Measurements from ENCODE around the gene MMP23B. TPM values are rescaled to one million over a fixed set of nuclear protein-coding genes. Genes with fewer than 3 reads are reported as not detected.
"Not testable (repeated sequence)": the region's sequence is repeated elsewhere in the genome, so short reads cannot be mapped to it uniquely, and the experiment has no call there.

Gene MMP23B
- total RNA-seq, 1 experiment from 2014 or later, result 2.7 TPM

- H3K36me3 ChIP-seq; H3K9me3 ChIP-seq (replicated peaks); H3K27ac ChIP-seq; DNase-seq; H3K4me1 ChIP-seq; H3K4me3 ChIP-seq; H3K27me3 ChIP-seq: not testable (repeated sequence)
These were observed 42.8 kb downstream of the MMP23B start for GRCh38 chr1:1674806-1675205.

- not testable (repeated sequence) for H3K27ac ChIP-seq; H3K27me3 ChIP-seq; H3K4me3 ChIP-seq; H3K36me3 ChIP-seq; DNase-seq; H3K9me3 ChIP-seq (replicated peaks); H3K4me1 ChIP-seq
These were observed 43.2 kb downstream of the MMP23B start for GRCh38 chr1:1675218-1675617.

- not testable (repeated sequence) for H3K27ac ChIP-seq; H3K36me3 ChIP-seq; DNase-seq; H3K9me3 ChIP-seq (replicated peaks); H3K4me3 ChIP-seq; H3K4me1 ChIP-seq; H3K27me3 ChIP-seq
These were observed 44.1 kb downstream of the MMP23B start for GRCh38 chr1:1676087-1676486.

- Histone ChIP-seq H3K36me3 (no peaks in the 10 kb centered on the region), H3K9me3 (replicated peaks) (no peaks in the 10 kb centered on the region), H3K4me1 (no peaks in the 10 kb centered on the region), H3K4me3 (no peak overlapping the region), H3K27me3 (no peaks in the 10 kb centered on the region), H3K27ac (no peak overlapping the region)
- no peak for DNase-seq
These were observed 46.0 kb downstream of the MMP23B start for GRCh38 chr1:1677718-1678580.

GRCh38 chr1:1678581-1679380 lies 46.8 kb downstream of the MMP23B start:
- Histone ChIP-seq H3K36me3 (0 out of 2 replicates have a peak, but pooled peaks cover 2% of the 10 kb centered on the region), H3K27ac (no peak overlapping the region), H3K27me3 (no peaks in the 10 kb centered on the region), H3K4me3 (no peak overlapping the region), H3K9me3 (replicated peaks) (no peaks in the 10 kb centered on the region), H3K4me1 (no peaks in the 10 kb centered on the region)
- DNase-seq, result peak in 1 of 2 experiments; percentile 26

GRCh38 chr1:1680031-1680911 lies 48.3 kb downstream of the MMP23B start:
- Histone ChIP-seq H3K27me3 (no peaks in the 10 kb centered on the region), H3K9me3 (replicated peaks) (no peaks in the 10 kb centered on the region), H3K4me1 (no peaks in the 10 kb centered on the region), H3K36me3 (0 out of 2 replicates have a peak, but pooled peaks cover 2% of the 10 kb centered on the region), H3K27ac (no peak overlapping the region), H3K4me3 (no peak overlapping the region)
- DNase-seq, result no peak

- H3K27me3 ChIP-seq, result no peaks in the 10 kb centered on the region
- no peak for DNase-seq
These were observed 48.9 kb downstream of the MMP23B start for GRCh38 chr1:1680912-1681273.

GRCh38 chr1:1683104-1683905 lies 51.3 kb downstream of the MMP23B start:
- no peak overlapping the region for H3K4me3 ChIP-seq
- no peaks in the 10 kb centered on the region for H3K9me3 ChIP-seq (replicated peaks)
- H3K36me3 ChIP-seq, result 0 out of 2 replicates have a peak, but pooled peaks cover 2% of the 10 kb centered on the region
- H3K27ac ChIP-seq, result no peak overlapping the region
- H3K4me1 ChIP-seq, result no peaks in the 10 kb centered on the region
- DNase-seq, result no peak
- H3K27me3 ChIP-seq, result no peaks in the 10 kb centered on the region

More at GRCh38 chr1:1680912-1681273, 48.9 kb downstream of the MMP23B start:
- Histone ChIP-seq H3K4me3 (no peak overlapping the region), H3K36me3 (0 out of 2 replicates have a peak, but pooled peaks cover 2% of the 10 kb centered on the region), H3K9me3 (replicated peaks) (no peaks in the 10 kb centered on the region), H3K4me1 (no peaks in the 10 kb centered on the region), H3K27ac (no peak overlapping the region)

Other genes starting within 250 kb of the MMP23B start
- gene CCNL2, start 232.8 kb upstream of the MMP23B start, total RNA-seq (2014; rRNA removed; shearing (Covaris generic)), result 124 and 196 TPM in 2 replicates
- 229 and 236 TPM in 2 replicates for gene MRPL20, start 224.9 kb upstream of the MMP23B start, total RNA-seq (2014; rRNA removed; shearing (Covaris generic))
- gene ANKRD65, start 210.9 kb upstream of the MMP23B start, total RNA-seq (2014; rRNA removed; shearing (Covaris generic)), result 6.1 and 6.2 TPM in 2 replicates
- 0.58 and 3.3 TPM in 2 replicates for gene VWA1, start 196.5 kb upstream of the MMP23B start, total RNA-seq (2014; rRNA removed; shearing (Covaris generic))
- gene ATAD3C, start 182.5 kb upstream of the MMP23B start, total RNA-seq (2014; rRNA removed; shearing (Covaris generic)), result 0.20 TPM in 1 of 2 replicates, not detected in the other
- 53.1 and 55.5 TPM in 2 replicates for gene ATAD3B, start 160.4 kb upstream of the MMP23B start, total RNA-seq (2014; rRNA removed; shearing (Covaris generic))
- gene ATAD3A, start 120.0 kb upstream of the MMP23B start, total RNA-seq (2014; rRNA removed; shearing (Covaris generic)), result 72.6 and 74.7 TPM in 2 replicates
- gene TMEM240, start 91.5 kb upstream of the MMP23B start, total RNA-seq (2014; rRNA removed; shearing (Covaris generic)), result 1.5 and 1.9 TPM in 2 replicates
- gene SSU72, start 57.3 kb upstream of the MMP23B start, total RNA-seq (2014; rRNA removed; shearing (Covaris generic)), result 258 and 267 TPM in 2 replicates
- gene FNDC10, start 32.0 kb upstream of the MMP23B start, total RNA-seq (2014; rRNA removed; shearing (Covaris generic)), result 1.5 and 1.9 TPM in 2 replicates
- gene MIB2, start 16.7 kb upstream of the MMP23B start, total RNA-seq (2014; rRNA removed; shearing (Covaris generic)), result 37.2 and 49.6 TPM in 2 replicates
- 28.0 and 32.6 TPM in 2 replicates for gene CDK11B, start 26.8 kb downstream of the MMP23B start, total RNA-seq (2014; rRNA removed; shearing (Covaris generic))
- gene SLC35E2B, start 60.6 kb downstream of the MMP23B start, total RNA-seq (2014; rRNA removed; shearing (Covaris generic)), result 31.3 and 36.1 TPM in 2 replicates
- gene CDK11A, start 92.2 kb downstream of the MMP23B start, total RNA-seq (2014; rRNA removed; shearing (Covaris generic)), result 20.1 and 29.4 TPM in 2 replicates
- 65.2 and 74.6 TPM in 2 replicates for gene NADK, start 146.3 kb downstream of the MMP23B start, total RNA-seq (2014; rRNA removed; shearing (Covaris generic))

All from SJCRH30 (cell line).